C4-2B (cell line): Measurements from ENCODE around the gene HNRNPA3.

ENCODE experiments used
- ZFX ChIP-seq: fragments of 450-650 bp; IDR thresholded peaks from 2 replicates; pipeline ENCODE4 v1.6.1; 2017
- TF ChIP-seq, protein P1 (sequence below): fragments of 450-650 bp; conservative IDR thresholded peaks from 2 replicates; pipeline ENCODE4 v1.5.1; 2017; ENCODE audit warnings: mild to moderate bottlenecking

- TF ChIP-seq, protein P1, sequence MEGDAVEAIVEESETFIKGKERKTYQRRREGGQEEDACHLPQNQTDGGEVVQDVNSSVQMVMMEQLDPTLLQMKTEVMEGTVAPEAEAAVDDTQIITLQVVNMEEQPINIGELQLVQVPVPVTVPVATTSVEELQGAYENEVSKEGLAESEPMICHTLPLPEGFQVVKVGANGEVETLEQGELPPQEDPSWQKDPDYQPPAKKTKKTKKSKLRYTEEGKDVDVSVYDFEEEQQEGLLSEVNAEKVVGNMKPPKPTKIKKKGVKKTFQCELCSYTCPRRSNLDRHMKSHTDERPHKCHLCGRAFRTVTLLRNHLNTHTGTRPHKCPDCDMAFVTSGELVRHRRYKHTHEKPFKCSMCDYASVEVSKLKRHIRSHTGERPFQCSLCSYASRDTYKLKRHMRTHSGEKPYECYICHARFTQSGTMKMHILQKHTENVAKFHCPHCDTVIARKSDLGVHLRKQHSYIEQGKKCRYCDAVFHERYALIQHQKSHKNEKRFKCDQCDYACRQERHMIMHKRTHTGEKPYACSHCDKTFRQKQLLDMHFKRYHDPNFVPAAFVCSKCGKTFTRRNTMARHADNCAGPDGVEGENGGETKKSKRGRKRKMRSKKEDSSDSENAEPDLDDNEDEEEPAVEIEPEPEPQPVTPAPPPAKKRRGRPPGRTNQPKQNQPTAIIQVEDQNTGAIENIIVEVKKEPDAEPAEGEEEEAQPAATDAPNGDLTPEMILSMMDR: peak; percentile 100
- TF ChIP-seq ZFX: no peak
These were observed 48.0 kb upstream of the HNRNPA3 start for GRCh38 chr2:177164584-177165052.
